ENCODE data around the gene FMNL3.

Gene FMNL3

GRCh38 chr12:49698619-49699545 is 8.3 kb downstream of the FMNL3 start:
- no peak overlapping the region for H2BK120ac ChIP-seq (ENCODE audit: insufficient read depth, low read length, poor library complexity)
- peak overlapping the region; percentile 45 for H3K4me2 ChIP-seq (ENCODE audit: low read length)
- no peaks in the 10 kb centered on the region for H3K79me1 ChIP-seq (ENCODE audit: low read length)
- H2AK5ac ChIP-seq (ENCODE audit: low read length), result no peak overlapping the region
- no peak overlapping the region for H2BK12ac ChIP-seq (ENCODE audit: low read length)
- no peak overlapping the region for H3K4ac ChIP-seq (ENCODE audit: low read depth, low read length)
- H3K36me3 ChIP-seq (ENCODE audit: control insufficient read depth in 1 of 2, insufficient read depth in 2 of 2, low read length in 2 of 2), result no peaks in the 10 kb centered on the region
- H3K23ac ChIP-seq (ENCODE audit: low read length), result no peak overlapping the region
- H4K12ac ChIP-seq (ENCODE audit: low read depth, low read length), result no peak overlapping the region
- no peaks in the 10 kb centered on the region for H3K9me3 ChIP-seq (ENCODE audit: insufficient read depth, low read depth, low read length)
- no peak overlapping the region for H3K18ac ChIP-seq (ENCODE audit: low read length)
- peak overlapping the region; percentile 35 for H3K9ac ChIP-seq (ENCODE audit: low read length)
- H2AFZ ChIP-seq (ENCODE audit: insufficient read depth, low read length, poor library complexity), result no peak overlapping the region
- H3K27ac ChIP-seq (ENCODE audit: low read depth, low read length), result no peak overlapping the region
- H3K79me2 ChIP-seq (ENCODE audit: control insufficient read depth, insufficient read depth, low read length, poor library complexity), result no peaks in the 10 kb centered on the region
- no peak overlapping the region for H4K91ac ChIP-seq (ENCODE audit: low read depth, low read length)
- H3K27me3 ChIP-seq (ENCODE audit: insufficient read depth, low read length), result no peaks in the 10 kb centered on the region
- no peak overlapping the region for H4K8ac ChIP-seq (ENCODE audit: low read depth, low read length)
- H3K4me3 ChIP-seq (ENCODE audit: low read depth, low read length), result no peak overlapping the region
- H2BK5ac ChIP-seq (ENCODE audit: low read depth, low read length, poor library complexity), result no peak overlapping the region
- no peak overlapping the region for H3K14ac ChIP-seq (ENCODE audit: low read length)
- WGBS (ENCODE audit: extremely low coverage, insufficient coverage, insufficient read length), result no CpG with 5 or more reads among the region's 8 CpGs
- peaks cover 6 to 8% of the 10 kb centered on the region in 2 experiments for H3K4me1 ChIP-seq (ENCODE audit: control insufficient read depth in 1 of 2, insufficient read depth in 2 of 2, low read length in 2 of 2)
- DNase-seq, result peak; percentile 59 to 82

GRCh38 chr12:49697808-49698207 is 9.4 kb downstream of the FMNL3 start:
- no peaks in the 10 kb centered on the region for H3K9me3 ChIP-seq (ENCODE audit: insufficient read depth, low read depth, low read length)
- no peaks in the 10 kb centered on the region for H3K36me3 ChIP-seq (ENCODE audit: control insufficient read depth in 1 of 2, insufficient read depth in 2 of 2, low read length in 2 of 2)
- no peak overlapping the region for H3K18ac ChIP-seq (ENCODE audit: low read length)
- H2BK12ac ChIP-seq (ENCODE audit: low read length), result no peak overlapping the region
- H4K8ac ChIP-seq (ENCODE audit: low read depth, low read length), result no peak overlapping the region
- no peaks in the 10 kb centered on the region for H3K27me3 ChIP-seq (ENCODE audit: insufficient read depth, low read length)
- no peak overlapping the region for H2BK5ac ChIP-seq (ENCODE audit: low read depth, low read length, poor library complexity)
- H3K4me1 ChIP-seq (ENCODE audit: control insufficient read depth in 1 of 2, insufficient read depth in 2 of 2, low read length in 2 of 2), result peaks cover 6 to 8% of the 10 kb centered on the region in 2 experiments
- no peak overlapping the region for H4K91ac ChIP-seq (ENCODE audit: low read depth, low read length)
- H3K9ac ChIP-seq (ENCODE audit: low read length), result no peak overlapping the region
- H2AK5ac ChIP-seq (ENCODE audit: low read length), result no peak overlapping the region
- H3K4me2 ChIP-seq (ENCODE audit: low read length), result no peak overlapping the region
- no peak overlapping the region for H3K4me3 ChIP-seq (ENCODE audit: low read depth, low read length)
- no peak overlapping the region for H2AFZ ChIP-seq (ENCODE audit: insufficient read depth, low read length, poor library complexity)
- no peak for DNase-seq
- H3K23ac ChIP-seq (ENCODE audit: low read length), result no peak overlapping the region
- H3K14ac ChIP-seq (ENCODE audit: low read length), result no peak overlapping the region
- no peak overlapping the region for H2BK120ac ChIP-seq (ENCODE audit: insufficient read depth, low read length, poor library complexity)
- WGBS (ENCODE audit: extremely low coverage, insufficient coverage, insufficient read length), result no CpG with 5 or more reads among the region's 4 CpGs
- H3K4ac ChIP-seq (ENCODE audit: low read depth, low read length), result no peak overlapping the region
- H3K27ac ChIP-seq (ENCODE audit: low read depth, low read length), result no peak overlapping the region
- H3K79me1 ChIP-seq (ENCODE audit: low read length), result no peaks in the 10 kb centered on the region
- H3K79me2 ChIP-seq (ENCODE audit: control insufficient read depth, insufficient read depth, low read length, poor library complexity), result no peaks in the 10 kb centered on the region
- no peak overlapping the region for H4K12ac ChIP-seq (ENCODE audit: low read depth, low read length)

DNA sequence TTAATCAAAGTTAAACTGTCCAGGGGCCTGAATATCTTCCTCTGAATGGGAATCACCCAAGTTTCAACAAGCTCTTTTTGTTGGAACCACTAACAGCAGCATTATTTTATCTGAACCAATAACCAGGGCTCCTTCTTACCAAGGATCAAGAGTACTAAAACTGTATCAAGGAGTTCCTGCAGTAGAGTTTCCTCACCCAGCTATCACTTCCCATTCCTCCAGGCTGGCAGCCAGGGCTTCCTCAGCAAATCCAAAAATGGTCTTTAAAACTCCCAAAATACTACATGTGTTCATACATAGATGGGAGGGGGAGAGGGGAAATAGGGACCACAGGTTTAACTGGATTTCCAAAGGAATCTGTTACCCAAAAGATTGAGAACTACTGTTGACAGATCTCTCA is 10.5 kb downstream of the FMNL3 start:
- H3K27ac ChIP-seq (ENCODE audit: low read depth, low read length), result no peak overlapping the region
- no peak overlapping the region for H4K8ac ChIP-seq (ENCODE audit: low read depth, low read length)
- no peaks in the 10 kb centered on the region for H3K79me1 ChIP-seq (ENCODE audit: low read length)
- no peak overlapping the region for H2AK5ac ChIP-seq (ENCODE audit: low read length)
- H3K4me3 ChIP-seq (ENCODE audit: low read depth, low read length), result no peak overlapping the region
- no peak overlapping the region for H2BK12ac ChIP-seq (ENCODE audit: low read length)
- H3K79me2 ChIP-seq (ENCODE audit: control insufficient read depth, insufficient read depth, low read length, poor library complexity), result no peaks in the 10 kb centered on the region
- peaks cover 6 to 8% of the 10 kb centered on the region in 2 experiments for H3K4me1 ChIP-seq (ENCODE audit: control insufficient read depth in 1 of 2, insufficient read depth in 2 of 2, low read length in 2 of 2)
- H3K9ac ChIP-seq (ENCODE audit: low read length), result no peak overlapping the region
- H3K14ac ChIP-seq (ENCODE audit: low read length), result no peak overlapping the region
- DNase-seq, result no peak
- no peaks in the 10 kb centered on the region for H3K36me3 ChIP-seq (ENCODE audit: control insufficient read depth in 1 of 2, insufficient read depth in 2 of 2, low read length in 2 of 2)
- H3K4ac ChIP-seq (ENCODE audit: low read depth, low read length), result no peak overlapping the region
- no peak overlapping the region for H3K23ac ChIP-seq (ENCODE audit: low read length)
- H2AFZ ChIP-seq (ENCODE audit: insufficient read depth, low read length, poor library complexity), result no peak overlapping the region
- H4K91ac ChIP-seq (ENCODE audit: low read depth, low read length), result no peak overlapping the region
- no peaks in the 10 kb centered on the region for H3K9me3 ChIP-seq (ENCODE audit: insufficient read depth, low read depth, low read length)
- H3K4me2 ChIP-seq (ENCODE audit: low read length), result no peak overlapping the region
- H2BK120ac ChIP-seq (ENCODE audit: insufficient read depth, low read length, poor library complexity), result no peak overlapping the region
- no peaks in the 10 kb centered on the region for H3K27me3 ChIP-seq (ENCODE audit: insufficient read depth, low read length)
- H3K18ac ChIP-seq (ENCODE audit: low read length), result no peak overlapping the region
- H4K12ac ChIP-seq (ENCODE audit: low read depth, low read length), result no peak overlapping the region
- H2BK5ac ChIP-seq (ENCODE audit: low read depth, low read length, poor library complexity), result no peak overlapping the region

- H4K8ac ChIP-seq (ENCODE audit: low read depth, low read length), result no peak overlapping the region
- peak; percentile 31 to 77 for DNase-seq
- H3K9ac ChIP-seq (ENCODE audit: low read length), result no peak overlapping the region
- H3K79me2 ChIP-seq (ENCODE audit: control insufficient read depth, insufficient read depth, low read length, poor library complexity), result no peaks in the 10 kb centered on the region
- H2BK120ac ChIP-seq (ENCODE audit: insufficient read depth, low read length, poor library complexity), result no peak overlapping the region
- H3K4me3 ChIP-seq (ENCODE audit: low read depth, low read length), result no peak overlapping the region
- no CpG with 5 or more reads among the region's 8 CpGs for WGBS (ENCODE audit: extremely low coverage, insufficient coverage, insufficient read length)
- peaks cover 4% of the 10 kb centered on the region in 2 experiments for H3K4me1 ChIP-seq (ENCODE audit: control insufficient read depth in 1 of 2, insufficient read depth in 2 of 2, low read length in 2 of 2)
- H3K4ac ChIP-seq (ENCODE audit: low read depth, low read length), result no peak overlapping the region
- no peak overlapping the region for H3K27ac ChIP-seq (ENCODE audit: low read depth, low read length)
- H2AFZ ChIP-seq (ENCODE audit: insufficient read depth, low read length, poor library complexity), result no peak overlapping the region
- H3K9me3 ChIP-seq (ENCODE audit: insufficient read depth, low read depth, low read length), result no peaks in the 10 kb centered on the region
- no peak overlapping the region for H3K23ac ChIP-seq (ENCODE audit: low read length)
- H2BK12ac ChIP-seq (ENCODE audit: low read length), result no peak overlapping the region
- H2BK5ac ChIP-seq (ENCODE audit: low read depth, low read length, poor library complexity), result no peak overlapping the region
- H3K27me3 ChIP-seq (ENCODE audit: insufficient read depth, low read length), result no peaks in the 10 kb centered on the region
- H3K36me3 ChIP-seq (ENCODE audit: control insufficient read depth in 1 of 2, insufficient read depth in 2 of 2, low read length in 2 of 2), result peaks cover 0 to 1% of the 10 kb centered on the region in 2 experiments
- no peak overlapping the region for H3K14ac ChIP-seq (ENCODE audit: low read length)
- H2AK5ac ChIP-seq (ENCODE audit: low read length), result no peak overlapping the region
- no peak overlapping the region for H4K91ac ChIP-seq (ENCODE audit: low read depth, low read length)
- H3K79me1 ChIP-seq (ENCODE audit: low read length), result no peaks in the 10 kb centered on the region
- H3K18ac ChIP-seq (ENCODE audit: low read length), result no peak overlapping the region
- H3K4me2 ChIP-seq (ENCODE audit: low read length), result no peak overlapping the region
- H4K12ac ChIP-seq (ENCODE audit: low read depth, low read length), result no peak overlapping the region
These were observed 13.2 kb downstream of the FMNL3 start for GRCh38 chr12:49693931-49694444.
